Thyroid gland (tissue), 4 donors: Measurements from ENCODE around the gene ZP3.
"Not testable (repeated sequence)": the region's sequence is repeated elsewhere in the genome, so short reads cannot be mapped to it uniquely, and the experiment has no call there.

Source experiments
- POLR2A ChIP-seq, 2 donors: fragments of 450-650 bp; IDR thresholded peaks; one replicate each; pipeline ENCODE4 v1.6.1; 2017; ENCODE audit warnings: antibody characterized with exemption in 2 of 2, mild to moderate bottlenecking in 2 of 2, moderate library complexity in 1 of 2
- TF ChIP-seq, protein P1 (sequence below), 6 experiments: fragments of 200-600 bp in 3 of 6; fragments of 450-650 bp in 3 of 6; sonication (generic) in 3 of 6; IDR thresholded peaks; one replicate each; pipeline ENCODE4 v1.5.1; 2016 to 2019; ENCODE audit warnings: antibody characterized with exemption in 6 of 6, mild to moderate bottlenecking in 2 of 6, inconsistent platforms in 1 of 6, moderate library complexity in 1 of 6

DNA sequence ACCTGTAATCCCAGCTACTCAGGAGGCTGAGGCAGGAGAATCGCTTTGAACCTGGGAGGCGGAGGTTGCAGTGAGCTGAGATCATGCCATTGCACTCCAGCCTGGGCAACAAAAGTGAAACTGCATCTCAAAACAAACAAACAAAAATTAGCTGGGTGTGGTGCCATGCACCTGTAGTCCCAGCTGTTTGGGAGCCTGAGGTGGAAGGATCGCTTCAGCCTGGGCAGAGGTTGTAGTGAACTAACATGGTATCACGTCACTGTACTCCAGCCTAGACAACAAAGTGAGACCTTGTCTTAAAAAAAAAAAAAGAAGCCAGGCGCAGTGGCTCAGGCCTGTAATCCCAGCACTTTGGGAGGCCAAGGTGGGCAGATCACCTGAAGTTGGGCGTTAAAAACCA, 37.0 kb upstream of the ZP3 start:
- TF ChIP-seq, protein P1, sequence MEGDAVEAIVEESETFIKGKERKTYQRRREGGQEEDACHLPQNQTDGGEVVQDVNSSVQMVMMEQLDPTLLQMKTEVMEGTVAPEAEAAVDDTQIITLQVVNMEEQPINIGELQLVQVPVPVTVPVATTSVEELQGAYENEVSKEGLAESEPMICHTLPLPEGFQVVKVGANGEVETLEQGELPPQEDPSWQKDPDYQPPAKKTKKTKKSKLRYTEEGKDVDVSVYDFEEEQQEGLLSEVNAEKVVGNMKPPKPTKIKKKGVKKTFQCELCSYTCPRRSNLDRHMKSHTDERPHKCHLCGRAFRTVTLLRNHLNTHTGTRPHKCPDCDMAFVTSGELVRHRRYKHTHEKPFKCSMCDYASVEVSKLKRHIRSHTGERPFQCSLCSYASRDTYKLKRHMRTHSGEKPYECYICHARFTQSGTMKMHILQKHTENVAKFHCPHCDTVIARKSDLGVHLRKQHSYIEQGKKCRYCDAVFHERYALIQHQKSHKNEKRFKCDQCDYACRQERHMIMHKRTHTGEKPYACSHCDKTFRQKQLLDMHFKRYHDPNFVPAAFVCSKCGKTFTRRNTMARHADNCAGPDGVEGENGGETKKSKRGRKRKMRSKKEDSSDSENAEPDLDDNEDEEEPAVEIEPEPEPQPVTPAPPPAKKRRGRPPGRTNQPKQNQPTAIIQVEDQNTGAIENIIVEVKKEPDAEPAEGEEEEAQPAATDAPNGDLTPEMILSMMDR (IDR thresholded peaks at IDR 0.05) = not testable (repeated sequence)
- TF ChIP-seq POLR2A (IDR thresholded peaks at IDR 0.05) = not testable (repeated sequence)
